H9 (cell line): ENCODE measurements around the gene APOL6. TPM values are rescaled to one million over a fixed set of nuclear protein-coding genes. Genes with fewer than 3 reads are reported as not detected.

ENCODE experiments used
- DNase-seq: peaks from one replicate; pipeline ENCODE4 v3.0.0-alpha.2; 2017
- H2AFZ ChIP-seq: one replicate; pipeline ENCODE4 v1.6.1; 2013; ENCODE audit warnings: mild to moderate bottlenecking, low read length, control low read depth, moderate library complexity
- H2AK5ac ChIP-seq: 2 replicates; pipeline ENCODE4 v1.6.1; 2013; ENCODE audit warnings: low read length, control low read depth, mixed read lengths; ENCODE audit not compliant: insufficient read length
- H2BK120ac ChIP-seq: one replicate; pipeline ENCODE4 v1.6.1; 2013; ENCODE audit warnings: low read depth, mild to moderate bottlenecking, low read length, control low read depth, inconsistent platforms; ENCODE audit not compliant: poor library complexity, severe bottlenecking
- H2BK12ac ChIP-seq: 2 replicates; pipeline ENCODE4 v1.6.1; 2013; ENCODE audit warnings: low read length, control low read depth, mixed read lengths, low read depth; ENCODE audit not compliant: insufficient read length
- H2BK15ac ChIP-seq: 2 replicates; pipeline ENCODE4 v1.6.1; 2013; ENCODE audit warnings: low read depth, low read length, control low read depth
- H2BK20ac ChIP-seq: one replicate; pipeline ENCODE4 v1.6.1; 2013; ENCODE audit warnings: low read depth, mild to moderate bottlenecking, low read length, control low read depth, inconsistent platforms; ENCODE audit not compliant: poor library complexity, severe bottlenecking
- H2BK5ac ChIP-seq: 2 replicates; pipeline ENCODE4 v1.6.1; 2013; ENCODE audit warnings: low read length, control low read depth, mixed read lengths; ENCODE audit not compliant: insufficient read length
- H3K14ac ChIP-seq: 2 replicates; pipeline ENCODE4 v1.6.1; 2013; ENCODE audit warnings: low read length, control low read depth; ENCODE audit not compliant: insufficient read depth
- H3K18ac ChIP-seq: 2 replicates; pipeline ENCODE4 v1.6.1; 2013; ENCODE audit warnings: low read depth, mild to moderate bottlenecking, mixed read lengths, low read length, control low read depth; ENCODE audit not compliant: insufficient read length
- H3K23ac ChIP-seq: 2 replicates; pipeline ENCODE4 v1.6.1; 2013; ENCODE audit warnings: low read length, control low read depth, mixed read lengths, low read depth; ENCODE audit not compliant: insufficient read length
- H3K23me2 ChIP-seq: 2 replicates; pipeline ENCODE4 v1.6.1; 2013; ENCODE audit warnings: low read depth, mild to moderate bottlenecking, mixed read lengths, low read length, control low read depth; ENCODE audit not compliant: insufficient read length, poor library complexity, severe bottlenecking
- H3K27ac ChIP-seq: 2 replicates; pipeline ENCODE4 v1.5.1; 2013; ENCODE audit warnings: low read length, control low read depth, mixed read lengths, low read depth; ENCODE audit not compliant: insufficient read length
- H3K27me3 ChIP-seq: 2 replicates; pipeline ENCODE4 v1.6.1; 2013; ENCODE audit warnings: low read length, control low read depth, inconsistent platforms; ENCODE audit not compliant: insufficient read depth
- H3K4ac ChIP-seq: 2 replicates; pipeline ENCODE4 v1.6.1; 2013; ENCODE audit warnings: low read depth, mild to moderate bottlenecking, control low read depth, inconsistent platforms, low read length, moderate library complexity
- H3K4me1 ChIP-seq: 2 replicates; pipeline ENCODE4 v1.6.1; 2013; ENCODE audit warnings: low read length, control low read depth, inconsistent platforms; ENCODE audit not compliant: insufficient read depth
- H3K4me2 ChIP-seq: 2 replicates; pipeline ENCODE4 v1.6.1; 2013; ENCODE audit warnings: low read length, control low read depth, mixed read lengths; ENCODE audit not compliant: insufficient read length, insufficient read depth
- H3K56ac ChIP-seq: 2 replicates; pipeline ENCODE4 v1.6.1; 2013; ENCODE audit warnings: low read depth, mild to moderate bottlenecking, mixed read lengths, low read length, control low read depth; ENCODE audit not compliant: insufficient read length
- H3K79me1 ChIP-seq: 2 replicates; pipeline ENCODE4 v1.6.1; 2013; ENCODE audit warnings: low read depth, mild to moderate bottlenecking, moderate library complexity, low read length, control low read depth, inconsistent platforms; ENCODE audit not compliant: insufficient read depth, poor library complexity, severe bottlenecking
- H3K79me2 ChIP-seq: 2 replicates; pipeline ENCODE4 v1.6.1; 2013; ENCODE audit warnings: low read length, control low read depth, inconsistent platforms; ENCODE audit not compliant: insufficient read depth
- H3K9ac ChIP-seq: 2 replicates; pipeline ENCODE4 v1.6.1; 2013; ENCODE audit warnings: low read length, control low read depth, mixed read lengths; ENCODE audit not compliant: insufficient read length; ENCODE audit errors: extremely low read depth
- H3K9me3 ChIP-seq: one replicate; pipeline ENCODE4 v1.6.1; 2013; ENCODE audit warnings: low read depth, low read length, inconsistent platforms; ENCODE audit not compliant: control insufficient read depth
- H3T11ph ChIP-seq: one replicate; pipeline ENCODE4 v1.6.1; 2013; ENCODE audit warnings: mild to moderate bottlenecking, low read length, control low read depth, inconsistent platforms
- H4K20me1 ChIP-seq: one replicate; pipeline ENCODE4 v1.6.1; 2013; ENCODE audit not compliant: control insufficient read depth, insufficient read length, insufficient read depth
- H4K5ac ChIP-seq: 2 replicates; pipeline ENCODE4 v1.6.1; 2013; ENCODE audit warnings: low read depth, mild to moderate bottlenecking, mixed read lengths, low read length, control low read depth; ENCODE audit not compliant: insufficient read length
- H4K8ac ChIP-seq: replicated peaks from 2 replicates; pipeline ENCODE4 v1.6.1; 2013; ENCODE audit warnings: low read length, control low read depth, mixed read lengths, low read depth; ENCODE audit not compliant: insufficient read length
- H4K91ac ChIP-seq: 2 replicates; pipeline ENCODE4 v1.6.1; 2013; ENCODE audit warnings: low read depth, mild to moderate bottlenecking, moderate library complexity, mixed read lengths, low read length, control low read depth; ENCODE audit not compliant: insufficient read length
- H3K27ac Mint-ChIP-seq, 3 experiments: 2 replicates in 2 of 3; 3 replicates in 1 of 3; pipeline ENCODE4 v1.8.0; 2020 to 2021; ENCODE audit warnings: mixed read lengths in 3 of 3, mild to moderate bottlenecking in 1 of 3, moderate library complexity in 1 of 3
- H3K27me3 Mint-ChIP-seq: 2 replicates; pipeline ENCODE4 v1.8.0; 2021; ENCODE audit warnings: low read depth, mild to moderate bottlenecking, moderate library complexity, mixed read lengths
- H3K36me3 Mint-ChIP-seq, 3 experiments: 2 replicates in 2 of 3; 3 replicates in 1 of 3; pipeline ENCODE4 v1.8.0; 2020 to 2021; ENCODE audit warnings: low read depth in 3 of 3, mixed read lengths in 3 of 3; ENCODE audit not compliant: insufficient read depth in 1 of 3
- H3K4me1 Mint-ChIP-seq, 2 experiments: 2 replicates each; pipeline ENCODE4 v1.8.0; 2020; ENCODE audit warnings: mixed read lengths in 2 of 2
- H3K4me3 Mint-ChIP-seq, 2 experiments: 2 replicates in 1 of 2; 3 replicates in 1 of 2; pipeline ENCODE4 v1.8.0; 2020 to 2021; ENCODE audit warnings: mild to moderate bottlenecking in 2 of 2, mixed read lengths in 2 of 2, moderate library complexity in 1 of 2
- H3K9me3 Mint-ChIP-seq, 2 experiments: 2 replicates in 1 of 2; 3 replicates in 1 of 2; pipeline ENCODE4 v1.8.0; 2020; ENCODE audit warnings: mild to moderate bottlenecking in 2 of 2, mixed read lengths in 2 of 2, moderate library complexity in 1 of 2
- CTCF ChIP-seq: fragments of 200-600 bp; sonication (generic); conservative IDR thresholded peaks from 3 replicates; pipeline ENCODE4 v1.8.0; 2021; ENCODE audit warnings: antibody characterized with exemption, mild to moderate bottlenecking
- WGBS: extraction: QIAGEN DNeasy Blood & Tissue Kit; methylation state at CpG from one replicate; pipeline ENCODE4 v1.1.7; 2013; ENCODE audit warnings: missing lambda C conversion rate, low lambda C conversion rate, mixed read lengths; ENCODE audit not compliant: insufficient read length; ENCODE audit errors: extremely low coverage; 5-methylcytosine and 5-hydroxymethylcytosine counted together
- total RNA-seq: library from RNA; stranded (reverse); gene quantifications from 2 replicates; pipeline ENCODE4 v1.2.1, GENCODE V29; 2021

The APOL6 gene
- total RNA-seq, 1 experiment from 2014 or later = 0.07 TPM

GRCh38 chr22:35653824-35654223, 5.6 kb downstream of the APOL6 start:
- Histone ChIP-seq H3K27me3 (no peaks in the 10 kb centered on the region), H2AK5ac (no peak overlapping the region), H2BK20ac (no peak overlapping the region), H3K9me3 (no peaks in the 10 kb centered on the region), H3K56ac (no peak overlapping the region), H2BK15ac (no peak overlapping the region), H2BK12ac (no peak overlapping the region), H3K18ac (no peak overlapping the region), H4K8ac (no peak overlapping the region), H3T11ph (no peak overlapping the region), H3K23ac (no peak overlapping the region), H3K27ac (no peak overlapping the region), H3K23me2 (no peaks in the 10 kb centered on the region), H3K4me2 (no peak overlapping the region), H3K14ac (no peak overlapping the region), H4K20me1 (no peaks in the 10 kb centered on the region), H2AFZ (no peak overlapping the region), H3K9ac (no peak overlapping the region), H4K91ac (no peak overlapping the region), H3K4ac (no peak overlapping the region), H3K4me1 (no peaks in the 10 kb centered on the region), H3K79me2 (no peaks in the 10 kb centered on the region), H4K5ac (no peak overlapping the region), H3K79me1 (no peaks in the 10 kb centered on the region), H2BK120ac (no peak overlapping the region), H2BK5ac (no peak overlapping the region)
- no peak for DNase-seq
- H3K27ac Mint-ChIP-seq = no peak overlapping the region
- no peak overlapping the region for H3K4me3 Mint-ChIP-seq
- peaks cover 7% of the 10 kb centered on the region for H3K27me3 Mint-ChIP-seq
- peaks cover 10 to 12% of the 10 kb centered on the region in 2 experiments; a peak in 3 of 5 replicates for H3K9me3 Mint-ChIP-seq
- no peak for TF ChIP-seq CTCF
- H3K36me3 Mint-ChIP-seq = peaks cover 2 to 10% (median 2%) of the 10 kb centered on the region in 3 experiments; a peak in 4 of 7 replicates
- WGBS = no CpG with 5 or more reads among the region's 1 CpG
- H3K4me1 Mint-ChIP-seq = peaks cover 2 to 10% of the 10 kb centered on the region in 2 experiments
